Pancreas (tissue), 10 donors: ENCODE data around the gene RAB30. TPM values are rescaled to one million over a fixed set of nuclear protein-coding genes. Genes with fewer than 3 reads are reported as not detected.

Experiments used
- ATAC-seq, 4 donors: fragments of 200-7000 bp; cut with Tn5 transposase; one replicate each; pipeline versions ENCODE4 v1.8.0 to v1.9.1; 2020; ENCODE audit warnings: mild to moderate bottlenecking in 4 of 4, moderate library complexity in 4 of 4
- DNase-seq, 6 donors: peaks; one replicate each; pipeline ENCODE4 v3.0.0-alpha.2; 2020
- FAIRE-seq: peaks from 2 replicates; lab custom pipeline; 2012; peaks lifted over from hg19 to GRCh38; lab: Jason Lieb, UNC
- H3K27ac ChIP-seq, 4 donors: fragments of 200-600 bp; sonication (generic); 1 replicate in 3 of 4; 2 replicates in 1 of 4; pipeline versions ENCODE4 v1.5.0 to v1.8.0; 2020
- H3K27me3 ChIP-seq, 4 donors: fragments of 200-600 bp; one replicate each; pipeline ENCODE4 v1.8.0; 2021
- H3K36me3 ChIP-seq, 3 donors: fragments of 200-600 bp; sonication (generic) in 1 of 3; one replicate each; pipeline versions ENCODE4 v1.5.0 to v1.8.0; 2020 to 2021
- H3K4me1 ChIP-seq, 3 donors: fragments of 200-600 bp; one replicate each; pipeline ENCODE4 v1.8.0; 2021
- H3K4me3 ChIP-seq, 4 donors: fragments of 200-600 bp; sonication (generic) in 2 of 4; one replicate each; pipeline versions ENCODE4 v1.5.0 to v1.8.0; 2020 to 2021
- H3K9me3 ChIP-seq, 4 donors: fragments of 200-600 bp; one replicate each; pipeline ENCODE4 v1.8.0; 2021
- CTCF ChIP-seq, 4 donors: fragments of 200-600 bp; sonication (generic) in 3 of 4; IDR thresholded peaks; one replicate each; pipeline versions ENCODE4 v1.5.0 to v1.8.0; 2021; ENCODE audit warnings: antibody characterized with exemption in 4 of 4
- WGBS, 2 donors: extraction: QIAGEN DNeasy Blood & Tissue Kit; methylation state at CpG; one replicate each; pipeline ENCODE4 v1.1.7; 2013; 5-methylcytosine and 5-hydroxymethylcytosine counted together
- intact Hi-C, 3 donors: fragments of 100-400 bp; cut with DNase I; formaldehyde crosslinking; loops; one replicate each; pipeline versions ENCODE4 v1.11.1 to v1.14.2; 2022
- polyA plus RNA-seq, 2 donors: library from polyadenylated mRNA; stranded (reverse); fragments of 200-250 nt; gene quantifications; one replicate each; pipeline ENCODE4 v1.2.3, GENCODE V29; 2013
- total RNA-seq, 6 donors: library from RNA; stranded (reverse); fragmentation: NEBNext Ultra II Directional in 4 of 6; extraction: Animal tissue kit (Norgen Biotek cat#: 25700) in 4 of 6; gene quantifications; one replicate each; pipeline versions ENCODE4 v1.2.1 to v1.2.4, GENCODE V29; 2021 to 2023
- donor health status: healthy with polysubstance abuse.
- donor health status: DM: no; HTN: no; CAD: no; lungs with moderate emphysema.
- donor health status: DM: no; HTN: no; CAD: no.
- donor health status: control.
- donor health status: control.
- donor health status: Bipolar disorder and iron deficiency.
- donor health status: DM: yes; HTN: yes; CAD: no.
- donor health status: DM: no; HTN: no; CAD: no.
- donor health status: DM: no; HTN: no; CAD: no.
- donor health status: DM: yes; HTN: yes; CAD: no.

RAB30 gene
- total and polyA plus RNA-seq, 8 donors = 1.0 to 6.7 (median 4.9) TPM

GRCh38 chr11:82936261-82936660 lies 135.4 kb downstream of the RAB30 start:
- Histone ChIP-seq H3K36me3 (no peaks in the 10 kb centered on the region), H3K9me3 (no peaks in the 10 kb centered on the region), H3K27ac (no peak overlapping the region), H3K4me1 (no peaks in the 10 kb centered on the region), H3K27me3 (no peaks in the 10 kb centered on the region), H3K4me3 (no peak overlapping the region)
- ATAC-seq = no peak
- 90% methylated on average over 3 of the region's 3 CpGs for WGBS, 2 donors
- no peak for FAIRE-seq
- intact Hi-C loops = no loop called here
- DNase-seq = no peak
- TF ChIP-seq CTCF (IDR thresholded peaks at IDR 0.05) = no peak

- no peak for ATAC-seq
- 96 to 97% methylated on average over 1 of the region's 1 CpG for WGBS, 2 donors
- no peak for FAIRE-seq
- Histone ChIP-seq H3K9me3 (no peaks in the 10 kb centered on the region), H3K27ac (no peak overlapping the region), H3K4me3 (no peak overlapping the region), H3K4me1 (no peaks in the 10 kb centered on the region), H3K27me3 (no peaks in the 10 kb centered on the region), H3K36me3 (no peaks in the 10 kb centered on the region)
- intact Hi-C loops = no loop called here
- DNase-seq = no peak
- TF ChIP-seq CTCF (IDR thresholded peaks at IDR 0.05) = no peak
Measured at GRCh38 chr11:82932564-82932963, 139.1 kb downstream of the RAB30 start.

- FAIRE-seq (no peak), DNase-seq (no peak), ATAC-seq (no peak)
- Histone ChIP-seq H3K4me1 (no peaks in the 10 kb centered on the region), H3K4me3 (no peak overlapping the region), H3K27me3 (no peaks in the 10 kb centered on the region), H3K27ac (no peak overlapping the region), H3K36me3 (no peaks in the 10 kb centered on the region), H3K9me3 (no peaks in the 10 kb centered on the region)
- WGBS, 2 donors = 76 to 83% methylated on average over 2 of the region's 2 CpGs
- intact Hi-C loops = no loop called here
- no peak for TF ChIP-seq CTCF (IDR thresholded peaks at IDR 0.05)
Measured at GRCh38 chr11:82930734-82931133, 141.0 kb downstream of the RAB30 start.

GRCh38 chr11:82930229-82930628 lies 141.5 kb downstream of the RAB30 start:
- intact Hi-C loops = no loop called here
- DNase-seq (no peak), ATAC-seq (no peak), FAIRE-seq (no peak)
- WGBS, 2 donors = 79 to 91% methylated on average over 3 of the region's 3 CpGs
- Histone ChIP-seq H3K36me3 (no peaks in the 10 kb centered on the region), H3K27ac (no peak overlapping the region), H3K4me3 (no peak overlapping the region), H3K9me3 (no peaks in the 10 kb centered on the region), H3K27me3 (no peaks in the 10 kb centered on the region), H3K4me1 (no peaks in the 10 kb centered on the region)
- TF ChIP-seq CTCF (IDR thresholded peaks at IDR 0.05) = no peak

GRCh38 chr11:82929121-82929520 lies 142.6 kb downstream of the RAB30 start:
- no peaks in the 10 kb centered on the region for H3K36me3 ChIP-seq
- no peak overlapping the region for H3K27ac ChIP-seq
- TF ChIP-seq CTCF (IDR thresholded peaks at IDR 0.05) = no peak
- DNase-seq = no peak
- no peaks in the 10 kb centered on the region for H3K4me1 ChIP-seq
- no peak for ATAC-seq
- no peaks in the 10 kb centered on the region for H3K27me3 ChIP-seq
- no peak for FAIRE-seq
- H3K9me3 ChIP-seq = no peaks in the 10 kb centered on the region
- 96 to 97% methylated on average over 8 to 10 of the region's 10 CpGs for WGBS, 2 donors
- intact Hi-C loops = no loop called here
- H3K4me3 ChIP-seq = no peak overlapping the region
